ENCODE data around the gene ABCC4. TPM values are rescaled to one million over a fixed set of nuclear protein-coding genes. Genes with fewer than 3 reads are reported as not detected.
A peak's percentile ranks its signal among the peaks of the same experiment; 100 is the strongest.
"Not testable (repeated sequence)": the region's sequence is repeated elsewhere in the genome, so short reads cannot be mapped to it uniquely, and the experiment has no call there.

The ABCC4 gene
- polyA plus RNA-seq, 3 donors = 16.5 to 21.8 (median 20.1) TPM

GRCh38 chr13:95231393-95231792 lies 69.9 kb downstream of the ABCC4 start:
- DNase-seq = no peak

- DNase-seq = no peak
These were observed 71.4 kb downstream of the ABCC4 start for GRCh38 chr13:95229855-95230254.

- no peak for DNase-seq
These were observed 73.1 kb downstream of the ABCC4 start for GRCh38 chr13:95228130-95228529.

- peak; percentile 42 for DNase-seq
These were observed 74.1 kb downstream of the ABCC4 start for GRCh38 chr13:95226932-95227695.

GRCh38 chr13:95226476-95226875 lies 74.8 kb downstream of the ABCC4 start:
- DNase-seq = no peak

- DNase-seq = no peak
These were observed 75.2 kb downstream of the ABCC4 start for GRCh38 chr13:95226050-95226449.

- no peak for DNase-seq
These were observed 77.2 kb downstream of the ABCC4 start for GRCh38 chr13:95224064-95224463.

GRCh38 chr13:95222733-95223018 lies 78.6 kb downstream of the ABCC4 start:
- DNase-seq = no peak

- no peak for DNase-seq
These were observed 79.1 kb downstream of the ABCC4 start for GRCh38 chr13:95221971-95222732.

GRCh38 chr13:95220611-95221010 lies 80.6 kb downstream of the ABCC4 start:
- no peak for DNase-seq

GRCh38 chr13:95217920-95218830 lies 83.1 kb downstream of the ABCC4 start:
- DNase-seq = no peak

GRCh38 chr13:95216182-95216581 lies 85.1 kb downstream of the ABCC4 start:
- DNase-seq = no peak

- DNase-seq = no peak
These were observed 88.0 kb downstream of the ABCC4 start for GRCh38 chr13:95212983-95213850.

GRCh38 chr13:95209109-95209508 lies 92.1 kb downstream of the ABCC4 start:
- DNase-seq = no peak

GRCh38 chr13:95207769-95208366 lies 93.4 kb downstream of the ABCC4 start:
- DNase-seq = peak; percentile 48

- no peak for DNase-seq
These were observed 95.1 kb downstream of the ABCC4 start for GRCh38 chr13:95206116-95206515.

GRCh38 chr13:95204231-95204765 lies 97.0 kb downstream of the ABCC4 start:
- DNase-seq = no peak

- no peak for DNase-seq
These were observed 99.2 kb downstream of the ABCC4 start for GRCh38 chr13:95201814-95202651.

- not testable (repeated sequence) for DNase-seq
These were observed 100.8 kb downstream of the ABCC4 start for GRCh38 chr13:95200386-95200957.
